ENCODE results near the gene FSTL4. TPM values are rescaled to one million over a fixed set of nuclear protein-coding genes. Genes with fewer than 3 reads are reported as not detected.

The FSTL4 gene
- total RNA-seq, 4 donors from 2014 or later, result 0.27 TPM; not detected in 3

DNA sequence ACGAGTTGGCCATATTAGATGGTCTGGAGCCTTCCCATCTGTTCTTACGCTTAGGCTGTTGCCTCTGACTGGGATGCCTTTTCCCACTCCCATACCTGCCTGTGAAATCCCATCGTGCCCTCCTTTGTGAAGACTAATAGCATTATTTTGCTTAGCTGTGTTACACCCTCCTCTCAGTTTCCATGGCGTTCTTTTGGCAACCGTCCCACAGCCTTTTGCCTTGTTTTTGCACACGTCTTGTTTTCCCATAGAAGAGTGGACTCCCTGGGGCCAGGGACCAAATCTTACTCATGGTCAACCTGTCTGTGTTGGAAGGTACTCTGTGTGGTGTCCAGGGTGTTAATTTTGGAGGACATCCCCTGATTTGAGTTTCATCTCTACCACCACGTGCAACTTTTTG is 318.4 kb downstream of the FSTL4 start:
- intact Hi-C loops (cut with DNase I; ENCODE audit: low total_unique reads), result no loop called here
- in situ Hi-C loops (cut with MboI; ENCODE audit: low pct_ligation_motif_present in 1 of 4, low pct_unique_long_range_greater_than_20kb in 1 of 4, low sequenced_read_pairs in 3 of 4), result loop anchor here in 3 of 4 donors (25.0 kb wide), 1 partner anchor 182 kb away; no protein-coding TSS in a partner anchor
- no peak overlapping the region for H3K4me3 ChIP-seq
- H3K36me3 ChIP-seq, result no peaks in the 10 kb centered on the region
- WGBS, 2 donors (ENCODE audit: low coverage in 1 of 2), result 57 to 61% methylated on average over 7 of the region's 7 CpGs
- DNase-seq, result no peak
- H3K4me1 ChIP-seq, result no peaks in the 10 kb centered on the region
- H3K27me3 ChIP-seq, result no peaks in the 10 kb centered on the region
- TF ChIP-seq, protein P1, sequence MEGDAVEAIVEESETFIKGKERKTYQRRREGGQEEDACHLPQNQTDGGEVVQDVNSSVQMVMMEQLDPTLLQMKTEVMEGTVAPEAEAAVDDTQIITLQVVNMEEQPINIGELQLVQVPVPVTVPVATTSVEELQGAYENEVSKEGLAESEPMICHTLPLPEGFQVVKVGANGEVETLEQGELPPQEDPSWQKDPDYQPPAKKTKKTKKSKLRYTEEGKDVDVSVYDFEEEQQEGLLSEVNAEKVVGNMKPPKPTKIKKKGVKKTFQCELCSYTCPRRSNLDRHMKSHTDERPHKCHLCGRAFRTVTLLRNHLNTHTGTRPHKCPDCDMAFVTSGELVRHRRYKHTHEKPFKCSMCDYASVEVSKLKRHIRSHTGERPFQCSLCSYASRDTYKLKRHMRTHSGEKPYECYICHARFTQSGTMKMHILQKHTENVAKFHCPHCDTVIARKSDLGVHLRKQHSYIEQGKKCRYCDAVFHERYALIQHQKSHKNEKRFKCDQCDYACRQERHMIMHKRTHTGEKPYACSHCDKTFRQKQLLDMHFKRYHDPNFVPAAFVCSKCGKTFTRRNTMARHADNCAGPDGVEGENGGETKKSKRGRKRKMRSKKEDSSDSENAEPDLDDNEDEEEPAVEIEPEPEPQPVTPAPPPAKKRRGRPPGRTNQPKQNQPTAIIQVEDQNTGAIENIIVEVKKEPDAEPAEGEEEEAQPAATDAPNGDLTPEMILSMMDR (IDR thresholded peaks at IDR 0.05), result no peak
- TF ChIP-seq POLR2A (IDR thresholded peaks at IDR 0.05), result no peak
- TF ChIP-seq EP300 (IDR thresholded peaks at IDR 0.05; ENCODE audit: low read depth), result no peak
- TF ChIP-seq POLR2AphosphoS5 (IDR thresholded peaks at IDR 0.05), result no peak
- no peak overlapping the region for H3K27ac ChIP-seq
- H3K9me3 ChIP-seq, result no peaks in the 10 kb centered on the region

GRCh38 chr5:133292300-133292699 is 320.0 kb downstream of the FSTL4 start:
- TF ChIP-seq EP300 (IDR thresholded peaks at IDR 0.05; ENCODE audit: low read depth) (no peak), POLR2A (IDR thresholded peaks at IDR 0.05) (no peak), POLR2AphosphoS5 (IDR thresholded peaks at IDR 0.05) (no peak)
- TF ChIP-seq, protein P1 (IDR thresholded peaks at IDR 0.05), result no peak
- Histone ChIP-seq H3K9me3 (no peaks in the 10 kb centered on the region), H3K27ac (no peak overlapping the region), H3K4me1 (no peaks in the 10 kb centered on the region), H3K27me3 (no peaks in the 10 kb centered on the region), H3K4me3 (no peak overlapping the region), H3K36me3 (no peaks in the 10 kb centered on the region)
- intact Hi-C loops (cut with DNase I; ENCODE audit: low total_unique reads) (no loop called here), in situ Hi-C loops (cut with MboI; ENCODE audit: low pct_ligation_motif_present in 1 of 4, low pct_unique_long_range_greater_than_20kb in 1 of 4, low sequenced_read_pairs in 3 of 4) (loop anchor here in 3 of 4 donors (25.0 kb wide), 1 partner anchor 180 kb away; no protein-coding TSS in a partner anchor)
- no peak for DNase-seq
- WGBS, 2 donors (ENCODE audit: low coverage in 1 of 2), result 39 to 80% methylated on average over 1 to 2 of the region's 2 CpGs

GRCh38 chr5:133291524-133291923 is 320.8 kb downstream of the FSTL4 start:
- WGBS, 2 donors (ENCODE audit: low coverage in 1 of 2), result 76 to 97% methylated on average over 3 to 4 of the region's 4 CpGs
- Histone ChIP-seq H3K36me3 (no peaks in the 10 kb centered on the region), H3K4me3 (no peak overlapping the region), H3K9me3 (no peaks in the 10 kb centered on the region), H3K4me1 (no peaks in the 10 kb centered on the region), H3K27me3 (no peaks in the 10 kb centered on the region), H3K27ac (no peak overlapping the region)
- in situ Hi-C loops (cut with MboI; ENCODE audit: low pct_ligation_motif_present in 1 of 4, low pct_unique_long_range_greater_than_20kb in 1 of 4, low sequenced_read_pairs in 3 of 4) (loop anchor here in 3 of 4 donors (25.0 kb wide), 1 partner anchor 179 kb away; no protein-coding TSS in a partner anchor), intact Hi-C loops (cut with DNase I; ENCODE audit: low total_unique reads) (no loop called here)
- TF ChIP-seq EP300 (IDR thresholded peaks at IDR 0.05; ENCODE audit: low read depth), result no peak
- TF ChIP-seq POLR2A (IDR thresholded peaks at IDR 0.05), result no peak
- TF ChIP-seq, protein P1 (IDR thresholded peaks at IDR 0.05), result no peak
- TF ChIP-seq POLR2AphosphoS5 (IDR thresholded peaks at IDR 0.05), result no peak
- DNase-seq, result no peak

GRCh38 chr5:133290669-133291240 is 321.6 kb downstream of the FSTL4 start:
- in situ Hi-C loops (cut with MboI; ENCODE audit: low pct_ligation_motif_present in 1 of 4, low pct_unique_long_range_greater_than_20kb in 1 of 4, low sequenced_read_pairs in 3 of 4), result loop anchor here in 3 of 4 donors (25.0 kb wide), 1 partner anchor 178 kb away; no protein-coding TSS in a partner anchor

More at GRCh38 chr5:133290669-133291240, 321.6 kb downstream of the FSTL4 start:
- TF ChIP-seq EP300 (IDR thresholded peaks at IDR 0.05; ENCODE audit: low read depth) (no peak), POLR2AphosphoS5 (IDR thresholded peaks at IDR 0.05) (no peak), POLR2A (IDR thresholded peaks at IDR 0.05) (no peak)
- TF ChIP-seq, protein P1 (IDR thresholded peaks at IDR 0.05), result no peak
- H3K27me3 ChIP-seq, result no peaks in the 10 kb centered on the region
- no peak overlapping the region for H3K4me3 ChIP-seq
- DNase-seq, result no peak
- H3K4me1 ChIP-seq, result no peaks in the 10 kb centered on the region
- no peak overlapping the region for H3K27ac ChIP-seq
- WGBS, 2 donors (ENCODE audit: low coverage in 1 of 2), result 88% methylated on average over 10 to 15 of the region's 17 CpGs
- intact Hi-C loops (cut with DNase I; ENCODE audit: low total_unique reads), result no loop called here
- H3K36me3 ChIP-seq, result no peaks in the 10 kb centered on the region
- no peaks in the 10 kb centered on the region for H3K9me3 ChIP-seq

Measured in transverse colon (tissue), 4 donors.